Left lung (tissue), 10 donors: ENCODE results near the gene TPO. TPM values are rescaled to one million over a fixed set of nuclear protein-coding genes. Genes with fewer than 3 reads are reported as not detected.

Experiments used
- ATAC-seq: fragments of 200-7000 bp; cut with Tn5 transposase; one replicate; pipeline ENCODE4 v1.9.1; 2020; ENCODE audit warnings: moderate library complexity
- DNase-seq, 4 donors: peaks; one replicate each; pipeline ENCODE4 v3.0.0-alpha.2; 2013 to 2020
- H3K27ac ChIP-seq, 2 donors: fragments of 200-600 bp; sonication (generic) in 1 of 2; one replicate each; pipeline versions ENCODE4 v1.5.0 to v1.8.0; 2020 to 2021
- H3K27me3 ChIP-seq, 2 donors: fragments of 200-600 bp; sonication (generic) in 1 of 2; one replicate each; pipeline versions ENCODE4 v1.5.0 to v1.8.0; 2020 to 2021
- H3K36me3 ChIP-seq, 2 donors: fragments of 200-600 bp; sonication (generic) in 1 of 2; one replicate each; pipeline versions ENCODE4 v1.5.0 to v1.8.0; 2020 to 2021
- H3K4me1 ChIP-seq, 2 donors: fragments of 200-600 bp; one replicate each; pipeline ENCODE4 v1.8.0; 2021
- H3K4me3 ChIP-seq, 2 donors: fragments of 200-600 bp; sonication (generic) in 1 of 2; one replicate each; pipeline versions ENCODE4 v1.5.0 to v1.8.0; 2020 to 2021; ENCODE audit warnings: mild to moderate bottlenecking in 1 of 2
- H3K9me3 ChIP-seq, 2 donors: fragments of 200-600 bp; sonication (generic) in 1 of 2; one replicate each; pipeline versions ENCODE4 v1.5.0 to v1.8.0; 2020 to 2021
- intact Hi-C, 2 donors: fragments of 100-400 bp; cut with DNase I; formaldehyde crosslinking; loops; one replicate each; pipeline versions ENCODE4 v1.11.2 to v1.14.2; 2022
- polyA plus RNA-seq, 6 donors: library from polyadenylated mRNA; unstranded; fragments of 120-200 nt; gene quantifications; one replicate each; pipeline ENCODE4 v1.2.1, GENCODE V29; 2013; ENCODE audit not compliant: insufficient read length in 6 of 6
- total RNA-seq, 2 donors: library from RNA; stranded (reverse); fragmentation: NEBNext Ultra II Directional; extraction: Animal tissue kit (Norgen Biotek cat#: 25700); gene quantifications; one replicate each; pipeline ENCODE4 v1.2.1, GENCODE V29; 2021
- TF ChIP-seq, protein P1 (sequence below), 2 donors: fragments of 200-600 bp; sonication (generic) in 1 of 2; IDR thresholded peaks; one replicate each; pipeline versions ENCODE4 v1.5.0 to v1.8.0; 2021; ENCODE audit warnings: antibody characterized with exemption in 2 of 2
- donor health status: DM: no; HTN: yes; CAD: no.
- donor health status: DM: no; HTN: no; CAD: no.

TPO gene
- total and polyA plus RNA-seq, 8 donors, result 0.08 to 0.45 (median 0.21) TPM; not detected in 1

DNA sequence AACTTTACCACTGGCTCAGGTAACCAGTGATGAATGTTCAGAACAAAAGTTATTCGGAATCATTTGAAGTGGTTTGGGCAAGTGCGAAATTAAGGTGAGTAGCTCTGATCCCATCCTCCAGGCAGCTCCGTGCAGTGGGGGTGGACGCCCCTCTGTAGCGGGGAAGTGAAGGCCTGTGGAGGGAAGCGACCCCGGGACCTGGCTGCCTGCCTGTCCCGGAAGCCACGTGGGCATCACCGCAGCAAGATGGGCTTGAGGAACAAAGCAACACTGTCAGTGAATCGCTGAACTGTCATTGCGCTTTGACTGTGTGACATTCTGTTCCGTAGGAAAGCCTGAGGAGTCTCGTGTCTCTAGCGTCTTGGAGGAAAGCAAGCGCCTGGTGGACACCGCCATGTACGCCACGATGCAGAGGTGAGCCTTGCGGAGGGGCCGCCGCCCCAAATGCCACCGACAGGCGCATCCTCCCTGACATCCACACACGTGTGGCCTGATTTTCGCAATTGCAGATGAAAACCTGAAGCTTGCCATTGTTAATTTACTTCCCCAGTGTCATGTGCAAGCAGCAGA lies 9.5 kb downstream of the TPO start:
- TF ChIP-seq, protein P1, sequence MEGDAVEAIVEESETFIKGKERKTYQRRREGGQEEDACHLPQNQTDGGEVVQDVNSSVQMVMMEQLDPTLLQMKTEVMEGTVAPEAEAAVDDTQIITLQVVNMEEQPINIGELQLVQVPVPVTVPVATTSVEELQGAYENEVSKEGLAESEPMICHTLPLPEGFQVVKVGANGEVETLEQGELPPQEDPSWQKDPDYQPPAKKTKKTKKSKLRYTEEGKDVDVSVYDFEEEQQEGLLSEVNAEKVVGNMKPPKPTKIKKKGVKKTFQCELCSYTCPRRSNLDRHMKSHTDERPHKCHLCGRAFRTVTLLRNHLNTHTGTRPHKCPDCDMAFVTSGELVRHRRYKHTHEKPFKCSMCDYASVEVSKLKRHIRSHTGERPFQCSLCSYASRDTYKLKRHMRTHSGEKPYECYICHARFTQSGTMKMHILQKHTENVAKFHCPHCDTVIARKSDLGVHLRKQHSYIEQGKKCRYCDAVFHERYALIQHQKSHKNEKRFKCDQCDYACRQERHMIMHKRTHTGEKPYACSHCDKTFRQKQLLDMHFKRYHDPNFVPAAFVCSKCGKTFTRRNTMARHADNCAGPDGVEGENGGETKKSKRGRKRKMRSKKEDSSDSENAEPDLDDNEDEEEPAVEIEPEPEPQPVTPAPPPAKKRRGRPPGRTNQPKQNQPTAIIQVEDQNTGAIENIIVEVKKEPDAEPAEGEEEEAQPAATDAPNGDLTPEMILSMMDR (IDR thresholded peaks at IDR 0.05), result no peak
- H3K27ac ChIP-seq, result no peak overlapping the region
- H3K4me3 ChIP-seq, result no peak overlapping the region
- H3K9me3 ChIP-seq, result no peaks in the 10 kb centered on the region
- no peak for ATAC-seq
- intact Hi-C loops, result no loop called here
- H3K36me3 ChIP-seq, result no peaks in the 10 kb centered on the region
- no peaks in the 10 kb centered on the region for H3K4me1 ChIP-seq
- DNase-seq, result no peak
- H3K27me3 ChIP-seq, result peaks cover 0 to 13% of the 10 kb centered on the region in 2 donors

DNA sequence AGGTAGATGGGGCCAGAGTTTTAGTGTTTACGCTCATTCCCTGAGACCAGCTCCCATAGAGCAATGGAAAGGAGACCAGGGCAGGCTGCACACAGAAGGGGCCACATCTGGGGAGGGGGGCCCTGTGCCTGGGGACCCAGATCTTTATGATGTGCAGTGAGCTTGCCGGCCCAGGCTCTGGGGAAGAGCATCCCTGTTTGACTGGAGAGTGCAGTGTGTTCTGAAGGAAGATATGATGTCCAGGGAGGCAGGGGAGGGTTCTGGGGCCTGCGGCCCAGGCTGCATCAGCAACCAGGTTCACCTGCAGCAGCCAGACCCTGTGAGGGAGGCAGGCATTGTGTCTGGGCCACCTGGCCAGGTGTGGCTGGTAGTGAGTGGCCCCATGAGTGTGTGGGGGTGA lies 13.8 kb downstream of the TPO start:
- H3K9me3 ChIP-seq, result no peaks in the 10 kb centered on the region
- peaks cover 0 to 3% of the 10 kb centered on the region in 2 donors for H3K27me3 ChIP-seq
- ATAC-seq (no peak), DNase-seq (no peak)
- no peaks in the 10 kb centered on the region for H3K36me3 ChIP-seq
- TF ChIP-seq, protein P1 (IDR thresholded peaks at IDR 0.05), result no peak
- H3K4me1 ChIP-seq, result no peaks in the 10 kb centered on the region
- intact Hi-C loops, result no loop called here
- no peak overlapping the region for H3K27ac ChIP-seq
- no peak overlapping the region for H3K4me3 ChIP-seq

DNA sequence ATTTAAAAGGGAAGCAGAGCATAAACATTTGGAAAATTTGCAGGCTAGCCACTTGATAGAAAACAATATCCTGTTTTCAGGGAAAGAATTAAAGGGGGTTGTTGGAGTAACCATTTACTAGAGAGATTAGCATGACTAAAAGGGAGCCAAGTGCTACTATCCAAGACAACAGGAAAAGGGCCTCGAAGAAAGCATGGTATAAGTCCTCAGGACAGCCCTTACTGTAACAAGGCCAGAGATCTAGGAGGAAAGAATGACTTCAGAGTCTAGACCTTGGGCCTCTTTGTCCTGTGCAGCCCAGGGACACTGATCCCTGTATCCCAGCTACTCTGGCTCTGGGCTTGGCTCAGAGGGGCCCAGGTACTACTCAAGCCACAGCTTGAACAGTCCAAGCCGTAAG lies 16.6 kb downstream of the TPO start:
- ATAC-seq (no peak), DNase-seq (no peak)
- TF ChIP-seq, protein P1 (IDR thresholded peaks at IDR 0.05), result no peak
- intact Hi-C loops, result no loop called here
- H3K27me3 ChIP-seq, result no peaks in the 10 kb centered on the region
- no peaks in the 10 kb centered on the region for H3K4me1 ChIP-seq
- no peak overlapping the region for H3K4me3 ChIP-seq
- no peaks in the 10 kb centered on the region for H3K9me3 ChIP-seq
- H3K27ac ChIP-seq, result no peak overlapping the region
- no peaks in the 10 kb centered on the region for H3K36me3 ChIP-seq

DNA sequence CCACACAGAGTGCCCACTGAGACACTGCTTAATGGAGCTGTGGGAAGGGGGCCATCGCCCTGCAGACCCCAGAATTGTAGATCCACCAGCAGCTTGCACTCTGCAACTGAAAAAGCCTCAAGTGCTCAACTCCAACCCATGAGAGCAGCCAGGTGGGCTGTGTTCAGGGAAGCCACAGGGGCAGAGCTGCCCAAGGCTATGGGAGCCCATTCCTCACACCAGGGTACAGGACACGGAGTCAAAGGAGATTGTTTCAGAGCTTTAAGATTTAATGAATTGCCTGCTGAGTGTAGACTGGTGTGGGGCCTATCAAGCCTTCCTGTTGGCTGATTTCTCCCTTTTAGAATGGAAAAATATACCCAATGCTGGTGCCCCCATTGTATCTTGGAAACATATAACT lies 17.2 kb downstream of the TPO start:
- H3K27me3 ChIP-seq, result no peaks in the 10 kb centered on the region
- no peaks in the 10 kb centered on the region for H3K4me1 ChIP-seq
- no peaks in the 10 kb centered on the region for H3K36me3 ChIP-seq
- TF ChIP-seq, protein P1 (IDR thresholded peaks at IDR 0.05), result no peak
- DNase-seq, result no peak
- no peaks in the 10 kb centered on the region for H3K9me3 ChIP-seq
- ATAC-seq, result no peak
- H3K4me3 ChIP-seq, result no peak overlapping the region
- no peak overlapping the region for H3K27ac ChIP-seq
- intact Hi-C loops, result no loop called here

DNA sequence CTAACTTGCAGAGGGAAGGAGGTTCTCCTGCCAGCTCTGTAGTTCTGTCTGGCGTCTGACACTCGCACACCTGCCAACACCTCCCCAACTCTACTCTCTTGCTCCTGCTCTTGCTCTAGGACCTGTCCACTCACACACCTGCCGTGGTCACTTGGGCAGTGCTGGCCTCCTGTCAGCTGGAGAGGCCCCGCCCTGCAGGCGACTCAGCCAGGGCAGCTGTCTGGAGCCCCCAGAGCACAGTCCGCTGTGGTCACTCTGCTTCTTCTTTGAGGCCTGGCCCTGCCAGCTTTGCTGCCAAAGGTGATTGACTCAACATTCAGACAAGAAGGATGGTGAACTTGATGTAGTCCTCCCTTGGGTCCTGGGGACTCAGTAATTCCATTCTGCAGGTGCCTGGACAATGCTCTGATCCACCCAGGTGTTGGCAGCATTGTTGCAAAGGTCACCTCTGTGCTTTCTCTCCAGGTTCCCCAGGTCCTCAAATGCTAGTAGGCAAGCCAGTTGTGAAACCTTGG lies 18.7 kb downstream of the TPO start:
- Histone ChIP-seq H3K4me1 (no peaks in the 10 kb centered on the region), H3K27me3 (no peaks in the 10 kb centered on the region), H3K36me3 (no peaks in the 10 kb centered on the region), H3K4me3 (no peak overlapping the region), H3K9me3 (no peaks in the 10 kb centered on the region), H3K27ac (no peak overlapping the region)
- intact Hi-C loops, result no loop called here
- no peak for DNase-seq
- TF ChIP-seq, protein P1 (IDR thresholded peaks at IDR 0.05), result no peak
- no peak for ATAC-seq
